ENCODE data around the gene JMJD8. TPM values are rescaled to one million over a fixed set of nuclear protein-coding genes. Genes with fewer than 3 reads are reported as not detected.

JMJD8 gene
- total and polyA plus RNA-seq, 9 of the 15 experiments (the other 6 are each of a cell fraction or from before 2014, with no cell fraction given), result 1.2 to 50.6 (median 29.3) TPM

- ChIA-PET POLR2A (interaction anchor here (0.7 to 2.0 kb wide), 9 partner anchors 9 to 82 kb away, joined by 3 to 16 read pairs (median 5); partner anchors contain the start of genes ANTKMT, CIAO3 and GNG13), CTCF (ENCODE audit: low intra/inter-chr PET ratio) (no interaction called here)
- WGBS (ENCODE audit: insufficient coverage, low coverage, missing lambda C conversion rate), result 88% methylated on average over 19 of the region's 22 CpGs
- Histone ChIP-seq H3K9me1 (ENCODE audit: control insufficient read depth, insufficient read depth, low read length) (no peaks in the 10 kb centered on the region), H3K27ac (ENCODE audit: extremely low read depth, low read depth, low read length) (no peak overlapping the region), H4K20me1 (replicated peaks; ENCODE audit: control insufficient read depth, insufficient read depth, low read length) (no peaks in the 10 kb centered on the region; the same call in none of the 2 replicates), H3K9me3 (replicated peaks; ENCODE audit: control insufficient read depth, insufficient read depth, low read depth, low read length) (no peaks in the 10 kb centered on the region), H3K4me3 (no peak overlapping the region), H2AFZ (ENCODE audit: low read depth, low read length) (no peak overlapping the region), H3K36me3 (ENCODE audit: control insufficient read depth, insufficient read depth, low read length) (peaks cover 64% of the 10 kb centered on the region; the same call in 2 of the 3 replicates), H3K4me1 (replicated peaks in 1 of 2; ENCODE audit: control insufficient read depth in 2 of 2, insufficient read depth in 2 of 2, low read length in 2 of 2) (peaks cover 10 to 93% of the 10 kb centered on the region in 2 experiments; a peak in 4 of 5 replicates), H3K9ac (ENCODE audit: insufficient read depth in 1 of 2, low read depth in 2 of 2, low read length in 2 of 2) (peak overlapping the region in 1 of 2 experiments; percentile 86; a peak in 2 of 4 replicates), H3K4me2 (ENCODE audit: insufficient read depth, low read length) (no peak overlapping the region), H3K79me2 (ENCODE audit: control insufficient read depth, insufficient read depth, low read length) (peaks cover 25% of the 10 kb centered on the region), H3K27me3 (ENCODE audit: control insufficient read depth in 2 of 2, insufficient read depth in 2 of 2, low read length in 2 of 2) (no peaks in the 10 kb centered on the region)
- FAIRE-seq (no peak), ATAC-seq (no peak), DNase-seq (ENCODE audit: extremely low read depth in 1 of 4, low spot score in 3 of 4) (no peak)
- intact Hi-C loops (cut with micrococcal nuclease) (no loop called here), in situ Hi-C loops (cut with MboI) (no loop called here)
- no TSS peak for BruUV-seq (replicated peaks)
- TF ChIP-seq RBFOX2 (IDR thresholded peaks at IDR 0.05; ENCODE audit: low read depth, low read length), result peak; percentile 38; the same call in 1 of the 2 replicates
- 0 out of 2 replicates have a peak, but pooled peaks have one; percentile 2 for TF ChIP-seq SPI1 (IDR thresholded peaks at IDR 0.05; ENCODE audit: borderline replicate concordance, low read depth, low read length)
- peak; percentile 36; the same call in 1 of the 2 replicates for TF ChIP-seq POLR2G (IDR thresholded peaks at IDR 0.05; ENCODE audit: low read depth, low read length)
- TF ChIP-seq POLR2A (conservative IDR thresholded peaks at IDR 0.05), result peak; percentile 3; the same call in 1 of the 2 replicates
- no peak for TF ChIP-seq TSHZ1 (CRISPR knock-in tag; IDR thresholded peaks at IDR 0.05)
- TF ChIP-seq FIP1L1 (IDR thresholded peaks at IDR 0.05; ENCODE audit: low read depth, low read length, poor library complexity, severe bottlenecking), result peak; percentile 0
- no peak for TF ChIP-seq ZSCAN32 (CRISPR knock-in tag; IDR thresholded peaks at IDR 0.05)
- TF ChIP-seq TARDBP (IDR thresholded peaks at IDR 0.05), result no peak
- no peak for TF ChIP-seq NFXL1 (CRISPR knock-in tag; IDR thresholded peaks at IDR 0.05)
These were observed 46.8 kb upstream of the JMJD8 start for GRCh38 chr16:730666-731509.

Data from K562 (cell line).